ENCODE measurements around the gene CPNE2.
A peak's percentile ranks its signal among the peaks of the same experiment; 100 is the strongest.
"Not testable (repeated sequence)": the region's sequence is repeated elsewhere in the genome, so short reads cannot be mapped to it uniquely, and the experiment has no call there.

CPNE2 gene

GRCh38 chr16:57069635-57070370, 22.6 kb upstream of the CPNE2 start:
- no peak for DNase-seq

- DNase-seq: no peak
These were observed 22.0 kb upstream of the CPNE2 start for GRCh38 chr16:57070424-57070823.

GRCh38 chr16:57071081-57071732, 21.2 kb upstream of the CPNE2 start:
- not testable (repeated sequence) for DNase-seq

GRCh38 chr16:57071831-57072582, 20.4 kb upstream of the CPNE2 start:
- no peak for DNase-seq

GRCh38 chr16:57072616-57073275, 19.6 kb upstream of the CPNE2 start:
- DNase-seq: no peak

- DNase-seq: no peak
These were observed 14.7 kb upstream of the CPNE2 start for GRCh38 chr16:57077714-57078113.

- DNase-seq: no peak
These were observed 10.6 kb upstream of the CPNE2 start for GRCh38 chr16:57081744-57082143.

- no peak for DNase-seq
These were observed 9.7 kb upstream of the CPNE2 start for GRCh38 chr16:57082664-57083063.

GRCh38 chr16:57083485-57084126, 8.8 kb upstream of the CPNE2 start:
- DNase-seq: peak in 7 of 56 donors; percentile 15 to 54 (median 29)

- peak in 48 of 56 donors; percentile 20 to 85 (median 61) for DNase-seq
These were observed 8.1 kb upstream of the CPNE2 start for GRCh38 chr16:57084257-57084770.

GRCh38 chr16:57084996-57085395, 7.4 kb upstream of the CPNE2 start:
- DNase-seq: no peak

- no peak for DNase-seq
These were observed 5.4 kb upstream of the CPNE2 start for GRCh38 chr16:57087003-57087402.

GRCh38 chr16:57089406-57089805, 3.0 kb upstream of the CPNE2 start:
- no peak for DNase-seq

- peak in 28 of 56 donors; percentile 13 to 74 (median 40) for DNase-seq
These were observed 996 bp upstream of the CPNE2 start for GRCh38 chr16:57091200-57091974.

- peak in 30 of 56 donors; percentile 9 to 75 (median 53) for DNase-seq
These were observed 516 bp downstream of the CPNE2 start for GRCh38 chr16:57092786-57093411.

- peak in 2 of 56 donors; percentile 10 to 25 for DNase-seq
These were observed 1.5 kb downstream of the CPNE2 start for GRCh38 chr16:57093666-57094564.

GRCh38 chr16:57094911-57095310, 2.5 kb downstream of the CPNE2 start:
- DNase-seq: no peak

GRCh38 chr16:57096192-57096591, 3.8 kb downstream of the CPNE2 start:
- DNase-seq: no peak
